Stimulated activated CD8-positive, alpha-beta memory T cell treated with anti-CD3 and anti-CD28 coated beads, Interleukin-12 subunit alpha, Interleukin-12 subunit beta, amount 100 ng/mL, for 24 hours (primary cell): ENCODE measurements around the gene GRSF1.
"Not testable (repeated sequence)": the region's sequence is repeated elsewhere in the genome, so short reads cannot be mapped to it uniquely, and the experiment has no call there.

Experiments
- DNase-seq: peaks from one replicate; pipeline ENCODE4 v3.0.0-alpha.2; 2020; ENCODE audit errors: extremely low read depth

GRSF1 gene

GRCh38 chr4:70833675-70834074, 6.0 kb downstream of the GRSF1 start:
- DNase-seq: no peak

GRCh38 chr4:70831293-70831692, 8.4 kb downstream of the GRSF1 start:
- no peak for DNase-seq

GRCh38 chr4:70830054-70830453, 9.6 kb downstream of the GRSF1 start:
- no peak for DNase-seq

GRCh38 chr4:70829492-70829891, 10.2 kb downstream of the GRSF1 start:
- no peak for DNase-seq

GRCh38 chr4:70829015-70829414, 10.7 kb downstream of the GRSF1 start:
- DNase-seq: no peak

GRCh38 chr4:70818921-70819320, 20.8 kb downstream of the GRSF1 start:
- DNase-seq: no peak

- DNase-seq: no peak
These were observed 21.4 kb downstream of the GRSF1 start for GRCh38 chr4:70818173-70818855.

- DNase-seq: no peak
These were observed 22.8 kb downstream of the GRSF1 start for GRCh38 chr4:70816894-70817293.

GRCh38 chr4:70815370-70815769, 24.3 kb downstream of the GRSF1 start:
- no peak for DNase-seq

GRCh38 chr4:70808151-70808550, 31.5 kb downstream of the GRSF1 start:
- no peak for DNase-seq

GRCh38 chr4:70802928-70803580, 36.6 kb downstream of the GRSF1 start:
- DNase-seq: no peak

- DNase-seq: no peak
These were observed 38.4 kb downstream of the GRSF1 start for GRCh38 chr4:70801265-70801809.

GRCh38 chr4:70793626-70794025, 46.1 kb downstream of the GRSF1 start:
- no peak for DNase-seq

GRCh38 chr4:70788733-70789132, 51.0 kb downstream of the GRSF1 start:
- DNase-seq: no peak

- DNase-seq: no peak
These were observed 52.2 kb downstream of the GRSF1 start for GRCh38 chr4:70787496-70787895.

- DNase-seq: no peak
These were observed 56.6 kb downstream of the GRSF1 start for GRCh38 chr4:70783096-70783495.

- DNase-seq: no peak
These were observed 60.7 kb downstream of the GRSF1 start for GRCh38 chr4:70778888-70779422.

GRCh38 chr4:70772929-70773555, 66.6 kb downstream of the GRSF1 start:
- no peak for DNase-seq

- not testable (repeated sequence) for DNase-seq
These were observed 70.3 kb downstream of the GRSF1 start for GRCh38 chr4:70769396-70769795.

GRCh38 chr4:70768301-70768948, 71.3 kb downstream of the GRSF1 start:
- no peak for DNase-seq
